ENCODE measurements around the gene HOMEZ. TPM values are rescaled to one million over a fixed set of nuclear protein-coding genes. Genes with fewer than 3 reads are reported as not detected.
"Not testable (repeated sequence)": the region's sequence is repeated elsewhere in the genome, so short reads cannot be mapped to it uniquely, and the experiment has no call there.

Gene HOMEZ
- total and polyA plus RNA-seq, 2 donors (not counting 3 experiments of a cell fraction or from before 2014, with no cell fraction given): 11.3 to 16.8 TPM

DNA sequence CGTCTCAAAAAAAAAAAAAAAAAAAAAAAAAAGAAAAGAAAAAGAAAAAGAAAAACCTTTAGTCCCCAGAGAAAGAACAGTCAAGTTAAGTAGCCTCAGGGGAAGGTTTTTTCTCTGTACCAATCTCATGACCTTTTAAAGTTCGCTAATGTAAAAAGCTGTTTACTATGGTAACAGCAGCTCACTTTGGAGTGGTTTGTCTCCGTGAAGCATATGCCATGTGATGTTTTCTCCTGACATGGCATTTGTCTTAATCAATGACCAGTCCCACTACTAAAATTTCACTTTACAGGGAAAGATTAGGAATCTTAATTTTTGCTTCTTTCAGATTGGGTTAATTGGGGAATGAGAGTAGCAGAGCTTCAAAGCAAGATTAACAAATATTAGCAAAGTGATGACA lies 43.9 kb downstream of the HOMEZ start:
- no peak overlapping the region for H3K27ac ChIP-seq (ENCODE audit: insufficient read depth, low read depth, low read length)
- H3K4me2 ChIP-seq (ENCODE audit: insufficient read depth, low read length): no peak overlapping the region
- TF ChIP-seq FOS (IDR thresholded peaks at IDR 0.05; ENCODE audit: borderline replicate concordance, insufficient read depth, low read length): no peak
- TF ChIP-seq GATA2 (IDR thresholded peaks at IDR 0.05; ENCODE audit: insufficient read depth, insufficient read length, low read depth, low read length): no peak
- no peak for TF ChIP-seq POLR2AphosphoS5 (IDR thresholded peaks at IDR 0.05; ENCODE audit: insufficient read depth, low read depth, low read length)
- TF ChIP-seq, protein P1, sequence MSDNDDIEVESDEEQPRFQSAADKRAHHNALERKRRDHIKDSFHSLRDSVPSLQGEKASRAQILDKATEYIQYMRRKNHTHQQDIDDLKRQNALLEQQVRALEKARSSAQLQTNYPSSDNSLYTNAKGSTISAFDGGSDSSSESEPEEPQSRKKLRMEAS (IDR thresholded peaks at IDR 0.05; ENCODE audit: insufficient read depth, insufficient read length): no peak
- TF ChIP-seq CTCF (IDR thresholded peaks at IDR 0.05; ENCODE audit: extremely low read depth in 1 of 2, insufficient read depth in 1 of 2, low read depth in 1 of 2, low read length in 2 of 2): no peak
- TF ChIP-seq EZH2 (IDR thresholded peaks at IDR 0.05; ENCODE audit: borderline replicate concordance, low read depth, low read length, severe bottlenecking): no peak
- TF ChIP-seq MYC (IDR thresholded peaks at IDR 0.05; ENCODE audit: low read depth, low read length): no peak
- no peak for TF ChIP-seq POLR2A (IDR thresholded peaks at IDR 0.05; ENCODE audit: low read depth, low read length)
- no peak overlapping the region for H2AFZ ChIP-seq (ENCODE audit: low read depth, low read length)
- no peaks in the 10 kb centered on the region for H3K9me3 ChIP-seq (replicated peaks; ENCODE audit: control insufficient read depth, insufficient read depth, low read length)
- H3K27me3 ChIP-seq (ENCODE audit: control insufficient read depth in 2 of 2, insufficient read depth in 2 of 2, low read length in 2 of 2): peaks cover 8 to 10% of the 10 kb centered on the region in 2 experiments
- no peaks in the 10 kb centered on the region for H4K20me1 ChIP-seq (replicated peaks; ENCODE audit: control insufficient read depth, extremely low read depth, insufficient read depth, low read length)
- peaks cover 5% of the 10 kb centered on the region for H3K4me1 ChIP-seq (ENCODE audit: control insufficient read depth, extremely low read depth, insufficient read depth, low read length)
- BruUV-seq (replicated peaks): no TSS peak
- no peak overlapping the region for H3K9ac ChIP-seq (replicated peaks; ENCODE audit: extremely low read depth, insufficient read depth, low read length)
- intact Hi-C loops (cut with micrococcal nuclease) (no loop called here), dilution Hi-C loops (cut with MboI; ENCODE audit: extremely low pct_ligation_motif_present, low sequenced_read_pairs) (no loop called here)
- FAIRE-seq (no peak), DNase-seq (ENCODE audit: low read depth, low spot score) (no peak)
- no peaks in the 10 kb centered on the region for H3K36me3 ChIP-seq (ENCODE audit: control insufficient read depth in 2 of 2, extremely low read depth in 1 of 2, insufficient read depth in 2 of 2, low read length in 2 of 2)
- ChIA-PET CTCF (interaction anchor here (1.0 to 1.1 kb wide), 3 partner anchors 18 to 122 kb away, joined by 3 to 4 read pairs (median 3); no protein-coding TSS in a partner anchor), POLR2A (no interaction called here)
- no peaks in the 10 kb centered on the region for H3K9me1 ChIP-seq (replicated peaks; ENCODE audit: control insufficient read depth, extremely low read depth, insufficient read depth, low read length)
- no peak overlapping the region for H3K4me3 ChIP-seq (replicated peaks in 1 of 3; ENCODE audit: insufficient read depth in 1 of 3, low read depth in 1 of 3, low read length in 3 of 3)
- no peaks in the 10 kb centered on the region for H3K79me2 ChIP-seq (ENCODE audit: control insufficient read depth, insufficient read depth, low read length)

DNA sequence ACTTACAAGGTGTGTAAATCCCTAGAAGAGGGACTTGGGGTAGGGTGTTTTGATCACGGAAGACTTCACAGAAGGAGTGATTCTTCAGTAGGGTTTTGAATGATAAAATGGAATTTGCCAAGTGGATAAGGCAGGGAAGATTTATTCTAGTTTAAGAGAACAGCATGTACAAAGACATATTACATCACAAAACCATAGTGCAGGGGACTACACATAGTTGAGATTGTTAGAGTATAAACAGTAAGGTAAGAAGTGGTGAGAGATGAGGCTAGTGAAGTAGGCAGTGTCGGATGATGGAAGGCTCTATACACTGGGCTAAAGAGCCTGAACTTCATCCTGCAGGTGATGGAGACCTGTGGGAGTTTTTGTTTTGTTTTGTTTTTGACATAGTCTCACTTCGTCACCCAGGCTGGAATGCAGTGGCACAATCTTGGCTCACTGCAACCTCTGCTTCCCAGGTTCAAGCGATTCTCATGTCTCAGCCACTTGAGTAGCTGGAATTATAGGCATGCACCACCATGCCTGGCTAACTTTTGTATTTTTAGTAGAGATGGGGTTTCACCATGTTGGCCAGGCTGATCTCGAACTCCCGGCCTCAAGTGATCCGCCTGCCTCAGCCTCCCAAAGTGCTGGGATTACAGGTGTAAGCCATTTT lies 44.7 kb downstream of the HOMEZ start:
- dilution Hi-C loops (cut with MboI; ENCODE audit: extremely low pct_ligation_motif_present, low sequenced_read_pairs); H3K36me3 ChIP-seq (ENCODE audit: control insufficient read depth in 2 of 2, extremely low read depth in 1 of 2, insufficient read depth in 2 of 2, low read length in 2 of 2); H3K4me1 ChIP-seq (ENCODE audit: control insufficient read depth, extremely low read depth, insufficient read depth, low read length); H2AFZ ChIP-seq (ENCODE audit: low read depth, low read length); H3K79me2 ChIP-seq (ENCODE audit: control insufficient read depth, insufficient read depth, low read length); H3K9ac ChIP-seq (replicated peaks; ENCODE audit: extremely low read depth, insufficient read depth, low read length); POLR2A ChIA-PET; H4K20me1 ChIP-seq (replicated peaks; ENCODE audit: control insufficient read depth, extremely low read depth, insufficient read depth, low read length); H3K4me2 ChIP-seq (ENCODE audit: insufficient read depth, low read length); H3K4me3 ChIP-seq (replicated peaks in 1 of 3; ENCODE audit: insufficient read depth in 1 of 3, low read depth in 1 of 3, low read length in 3 of 3); H3K27ac ChIP-seq (ENCODE audit: insufficient read depth, low read depth, low read length); H3K9me3 ChIP-seq (replicated peaks; ENCODE audit: control insufficient read depth, insufficient read depth, low read length); BruUV-seq (replicated peaks); DNase-seq (ENCODE audit: low read depth, low spot score); FAIRE-seq; H3K9me1 ChIP-seq (replicated peaks; ENCODE audit: control insufficient read depth, extremely low read depth, insufficient read depth, low read length); H3K27me3 ChIP-seq (ENCODE audit: control insufficient read depth in 2 of 2, insufficient read depth in 2 of 2, low read length in 2 of 2); intact Hi-C loops (cut with micrococcal nuclease): not testable (repeated sequence)
- CTCF ChIA-PET: interaction anchor here (1.0 to 1.3 kb wide), 3 partner anchors 35 to 121 kb away, joined by 3 to 4 read pairs (median 3); no protein-coding TSS in a partner anchor

All from endothelial cell of umbilical vein (primary cell).